GM21526 (cell line): ENCODE data around the gene TASOR.
A peak's percentile ranks its signal among the peaks of the same experiment; 100 is the strongest.

ENCODE experiments used
- ATAC-seq: cut with Tn5 transposase; IDR thresholded peaks from one replicate; pipeline ENCODE4 v1.9.1; 2021; ENCODE audit warnings: moderate library complexity; ENCODE audit not compliant: unreplicated experiment, low FRiP score

TASOR gene

GRCh38 chr3:56689303-56689702, 6.2 kb upstream of the TASOR start:
- ATAC-seq: no peak

- no peak for ATAC-seq
Measured at GRCh38 chr3:56688191-56688590, 5.1 kb upstream of the TASOR start.

- ATAC-seq: no peak
Measured at GRCh38 chr3:56684029-56684428, 964 bp upstream of the TASOR start.

- peak; percentile 64 for ATAC-seq
Measured at GRCh38 chr3:56682462-56683121, 473 bp downstream of the TASOR start.

GRCh38 chr3:56681984-56682461, 1.0 kb downstream of the TASOR start:
- ATAC-seq: no peak

GRCh38 chr3:56680054-56680580, 2.9 kb downstream of the TASOR start:
- ATAC-seq: no peak

- no peak for ATAC-seq
Measured at GRCh38 chr3:56677286-56677685, 5.8 kb downstream of the TASOR start.

GRCh38 chr3:56673781-56674457, 9.1 kb downstream of the TASOR start:
- ATAC-seq: no peak

GRCh38 chr3:56667973-56668579, 15.0 kb downstream of the TASOR start:
- no peak for ATAC-seq

GRCh38 chr3:56664823-56665222, 18.2 kb downstream of the TASOR start:
- no peak for ATAC-seq

- ATAC-seq: no peak
Measured at GRCh38 chr3:56655709-56656108, 27.4 kb downstream of the TASOR start.

- no peak for ATAC-seq
Measured at GRCh38 chr3:56654460-56654859, 28.6 kb downstream of the TASOR start.

GRCh38 chr3:56645407-56645806, 37.7 kb downstream of the TASOR start:
- no peak for ATAC-seq

GRCh38 chr3:56633602-56634535, 49.2 kb downstream of the TASOR start:
- ATAC-seq: no peak
